H1 (cell line): ENCODE data around the gene PPP1R3C. TPM values are rescaled to one million over a fixed set of nuclear protein-coding genes. Genes with fewer than 3 reads are reported as not detected.

ENCODE experiments used
- CTCF ChIA-PET: fragments of 300-600 bp; sonication (Branson Sonifier 250); formaldehyde crosslinking; loops from one replicate; lab custom pipeline; 2021; ENCODE audit not compliant: partially characterized antibody; lab: Charles Lee
- POLR2A ChIA-PET: fragments of 300-600 bp; sonication (Branson Sonifier 250); formaldehyde crosslinking; loops from one replicate; lab custom pipeline; 2021; ENCODE audit warnings: inconsistent platforms; ENCODE audit not compliant: partially characterized antibody; lab: Charles Lee
- DNase-seq, 2 experiments: peaks; one replicate each; pipeline versions ENCODE4 v3.0.0 to v3.0.0-alpha.2; 2010 to 2022; ENCODE audit warnings: low spot score in 2 of 2, low read depth in 1 of 2, mixed read lengths in 1 of 2
- FAIRE-seq: peaks from 2 replicates; lab custom pipeline; 2011; peaks lifted over from hg19 to GRCh38; lab: Jason Lieb, UNC
- H2AFZ ChIP-seq: 2 replicates; pipeline ENCODE4 v1.8.1; 2012; ENCODE audit warnings: low read length, inconsistent platforms
- H2AK5ac ChIP-seq: 2 replicates; pipeline ENCODE4 v1.6.1; 2013; ENCODE audit warnings: low read depth, low read length
- H2BK120ac ChIP-seq: replicated peaks from 2 replicates; pipeline ENCODE3; 2013; ENCODE audit warnings: low read depth, low read length, inconsistent platforms
- H2BK12ac ChIP-seq: 2 replicates; pipeline ENCODE4 v1.6.1; 2013; ENCODE audit warnings: low read depth, low read length
- H2BK15ac ChIP-seq: 2 replicates; pipeline ENCODE4 v1.6.1; 2013; ENCODE audit warnings: low read length
- H2BK20ac ChIP-seq: 2 replicates; pipeline ENCODE4 v1.6.1; 2013; ENCODE audit warnings: low read length
- H2BK5ac ChIP-seq: 2 replicates; pipeline ENCODE4 v1.6.1; 2013; ENCODE audit warnings: low read depth, low read length
- H3K14ac ChIP-seq: 2 replicates; pipeline ENCODE4 v1.6.1; 2013; ENCODE audit warnings: inconsistent platforms; ENCODE audit not compliant: insufficient read length
- H3K18ac ChIP-seq: 2 replicates; pipeline ENCODE4 v1.6.1; 2013; ENCODE audit warnings: low read length; ENCODE audit errors: extremely low read depth
- H3K23ac ChIP-seq: 2 replicates; pipeline ENCODE4 v1.6.1; 2013; ENCODE audit warnings: inconsistent platforms; ENCODE audit not compliant: insufficient read length
- H3K23me2 ChIP-seq: 2 replicates; pipeline ENCODE4 v1.6.1; 2013; ENCODE audit warnings: low read depth, low read length
- H3K27ac ChIP-seq: 2 replicates; pipeline ENCODE4 v1.6.1; 2011; ENCODE audit warnings: low read depth, low read length, inconsistent platforms
- H3K27me3 ChIP-seq, 4 experiments: replicated peaks in 1 of 4; 1 replicate in 1 of 4; 2 replicates in 3 of 4; pipeline versions ENCODE4 v1.6.1 to v1.8.1; 2011 to 2013; ENCODE audit warnings: low read length in 3 of 4, mild to moderate bottlenecking in 3 of 4, inconsistent platforms in 2 of 4, mixed read lengths in 2 of 4, moderate library complexity in 1 of 4; ENCODE audit not compliant: control insufficient read depth in 3 of 4, insufficient read depth in 3 of 4; ENCODE audit errors: extremely low read depth in 1 of 4
- H3K36me3 ChIP-seq, 4 experiments: 2 replicates each; pipeline versions ENCODE4 v1.6.1 to v1.8.1; 2011 to 2013; ENCODE audit warnings: mild to moderate bottlenecking in 4 of 4, low read length in 3 of 4, moderate library complexity in 2 of 4, control low read depth in 1 of 4, inconsistent platforms in 1 of 4; ENCODE audit not compliant: insufficient read depth in 4 of 4, control insufficient read depth in 2 of 4
- H3K4ac ChIP-seq: replicated peaks from 2 replicates; pipeline ENCODE3; 2013; ENCODE audit warnings: low read length, low read depth, mixed read lengths, inconsistent platforms; ENCODE audit not compliant: insufficient read length
- H3K4me1 ChIP-seq, 4 experiments: replicated peaks in 1 of 4; 1 replicate in 1 of 4; 2 replicates in 3 of 4; pipeline versions ENCODE4 v1.6.1 to v1.8.1; 2011 to 2013; ENCODE audit warnings: low read length in 3 of 4, inconsistent platforms in 2 of 4, mixed read lengths in 1 of 4; ENCODE audit not compliant: insufficient read depth in 4 of 4, control insufficient read depth in 3 of 4
- H3K4me2 ChIP-seq, 2 experiments: 2 replicates each; pipeline versions ENCODE4 v1.6.1 to v1.8.1; 2011 to 2013; ENCODE audit warnings: low read depth in 2 of 2, low read length in 2 of 2, control low read depth in 1 of 2, inconsistent platforms in 1 of 2, mild to moderate bottlenecking in 1 of 2; ENCODE audit not compliant: insufficient read depth in 1 of 2
- H3K4me3 ChIP-seq, 4 experiments: fragments of 200-600, 300-600 bp in 1 of 4; sonication (generic), shearing (Covaris generic), sonication (Bioruptor Twin) in 1 of 4; 2 replicates each; pipeline versions ENCODE4 v1.5.1 to v1.8.1; 2011 to 2016; ENCODE audit warnings: low read length in 4 of 4, low read depth in 3 of 4, control low read depth in 2 of 4, inconsistent platforms in 2 of 4, mild to moderate bottlenecking in 2 of 4, mixed read lengths in 1 of 4, moderate library complexity in 1 of 4; ENCODE audit not compliant: insufficient read depth in 2 of 4; ENCODE audit errors: extremely low read depth in 1 of 4
- H3K56ac ChIP-seq: replicated peaks from 2 replicates; pipeline ENCODE3; 2013; ENCODE audit warnings: low read depth, mild to moderate bottlenecking, mixed read lengths, low read length, inconsistent platforms; ENCODE audit not compliant: insufficient read length
- H3K79me1 ChIP-seq: 2 replicates; pipeline ENCODE4 v1.6.1; 2013; ENCODE audit warnings: low read depth, low read length, control low read depth
- H3K79me2 ChIP-seq, 2 experiments: 2 replicates each; pipeline versions ENCODE4 v1.6.1 to v1.8.1; 2012 to 2013; ENCODE audit warnings: low read length in 2 of 2, mild to moderate bottlenecking in 2 of 2, inconsistent platforms in 1 of 2; ENCODE audit not compliant: insufficient read depth in 2 of 2, control insufficient read depth in 1 of 2
- H3K9ac ChIP-seq, 4 experiments: replicated peaks in 1 of 4; 1 replicate in 1 of 4; 2 replicates in 3 of 4; pipeline versions ENCODE4 v1.6.1 to v1.8.1; 2011 to 2013; ENCODE audit warnings: low read depth in 3 of 4, low read length in 3 of 4, control low read depth in 2 of 4, mild to moderate bottlenecking in 2 of 4, moderate library complexity in 2 of 4, inconsistent platforms in 1 of 4; ENCODE audit errors: extremely low read depth in 1 of 4
- H3K9me3 ChIP-seq, 2 experiments: 2 replicates each; pipeline versions ENCODE4 v1.6.1 to v1.8.1; 2012 to 2013; ENCODE audit warnings: mild to moderate bottlenecking in 2 of 2, moderate library complexity in 2 of 2, control low read depth in 1 of 2, inconsistent platforms in 1 of 2, low read depth in 1 of 2, low read length in 1 of 2, mixed read lengths in 1 of 2; ENCODE audit not compliant: insufficient read depth in 2 of 2
- H4K20me1 ChIP-seq, 2 experiments: replicated peaks in 1 of 2; 2 replicates each; pipeline versions ENCODE3 to v1.8.1; 2011 to 2013; ENCODE audit warnings: inconsistent platforms in 2 of 2, low read length in 2 of 2, mild to moderate bottlenecking in 1 of 2; ENCODE audit not compliant: insufficient read depth in 2 of 2, control insufficient read depth in 1 of 2
- H4K5ac ChIP-seq: 2 replicates; pipeline ENCODE4 v1.6.1; 2013; ENCODE audit warnings: low read length, low read depth, mixed read lengths, inconsistent platforms; ENCODE audit not compliant: insufficient read length
- H4K8ac ChIP-seq: 2 replicates; pipeline ENCODE4 v1.8.0; 2013; ENCODE audit warnings: mild to moderate bottlenecking, moderate library complexity, low read length, inconsistent platforms; ENCODE audit not compliant: insufficient read depth; ENCODE audit errors: extremely low read depth
- H4K91ac ChIP-seq: replicated peaks from 2 replicates; pipeline ENCODE3; 2013; ENCODE audit warnings: low read length, mixed read lengths, inconsistent platforms; ENCODE audit not compliant: insufficient read length
- ASH2L ChIP-seq: fragments of 200-600, 300-600 bp; sonication (generic); IDR thresholded peaks from one replicate; pipeline ENCODE4 v1.7.1; 2017; ENCODE audit warnings: low read length
- WGBS, 2 experiments: shearing (Covaris generic) in 1 of 2; methylation state at CpG; one replicate each; pipeline versions ENCODE4 v1.1.6 to v1.1.7; 2013 to 2015; ENCODE audit warnings: low lambda C conversion rate in 2 of 2, mixed read lengths in 2 of 2, inconsistent platforms in 1 of 2, low coverage in 1 of 2, missing lambda C conversion rate in 1 of 2; ENCODE audit not compliant: insufficient replicate concordance in 2 of 2, insufficient coverage in 1 of 2, insufficient read length in 1 of 2; ENCODE audit errors: extremely low coverage in 1 of 2, missing lambda C conversion rate in 1 of 2; 5-methylcytosine and 5-hydroxymethylcytosine counted together
- polyA plus RNA-seq, 7 experiments: library from polyadenylated mRNA; depleted of rRNA in 3 of 7; stranded (reverse) in 5 of 7; unstranded in 2 of 7; fragments of >200 nt in 5 of 7; fragments of 200-250 nt in 2 of 7; gene quantifications; 1 replicate in 5 of 7; 2 replicates in 1 of 7; 4 replicates in 1 of 7; pipeline versions ENCODE4 v1.2.1 to v1.2.3, GENCODE V29; 2011 to 2013; ENCODE audit warnings: missing spikeins in 2 of 7, mixed read lengths in 2 of 7
- total RNA-seq: library from RNA; stranded (reverse); fragmentation: NEBNext Ultra II Directional; extraction: Animal tissue kit (Norgen Biotek cat#: 25700); gene quantifications from 2 replicates; pipeline ENCODE4 v1.2.1, GENCODE V29; 2021

The PPP1R3C gene
- total and polyA plus RNA-seq, 2 of the 8 experiments (the other 6 are each of a cell fraction or from before 2014, with no cell fraction given) = 1.3 TPM

GRCh38 chr10:91677911-91678310 is 45.0 kb upstream of the PPP1R3C start:
- Histone ChIP-seq H4K20me1 (no peaks in the 10 kb centered on the region), H2BK20ac (no peak overlapping the region), H3K27me3 (no peaks in the 10 kb centered on the region), H2AFZ (no peak overlapping the region), H3K79me1 (no peaks in the 10 kb centered on the region), H3K4me2 (no peak overlapping the region), H4K5ac (no peak overlapping the region), H3K4ac (no peak overlapping the region), H3K36me3 (no peaks in the 10 kb centered on the region), H3K18ac (no peak overlapping the region), H3K14ac (no peak overlapping the region), H4K8ac (no peak overlapping the region), H3K79me2 (no peaks in the 10 kb centered on the region), H2BK12ac (no peak overlapping the region), H2AK5ac (no peak overlapping the region), H2BK15ac (no peak overlapping the region), H3K4me1 (peaks cover 0 to 9% (median 2%) of the 10 kb centered on the region in 4 experiments; a peak in 3 of 7 replicates), H2BK120ac (no peak overlapping the region), H3K9me3 (no peaks in the 10 kb centered on the region), H3K4me3 (no peak overlapping the region), H3K56ac (no peak overlapping the region), H2BK5ac (no peak overlapping the region), H3K23ac (no peak overlapping the region), H3K9ac (no peak overlapping the region), H3K27ac (no peak overlapping the region), H4K91ac (no peak overlapping the region), H3K23me2 (no peaks in the 10 kb centered on the region)
- FAIRE-seq = no peak
- POLR2A ChIA-PET = interaction anchor here (0.7 kb wide), 1 partner anchor 269 kb away, joined by 3 read pairs; no protein-coding TSS in a partner anchor
- CTCF ChIA-PET = interaction anchor here (1.0 to 9.2 kb wide), 3 partner anchors 15 to 43 kb away, joined by 3 to 67 read pairs (median 51); partner anchors contain the start of gene PPP1R3C
- WGBS, 2 experiments = 82% methylated on average over 2 of the region's 2 CpGs; no CpG with 5 or more reads in 1 of the 2 experiments
- no peak for DNase-seq
- no peak for TF ChIP-seq ASH2L
